ENCODE data around the gene GDI2. TPM values are rescaled to one million over a fixed set of nuclear protein-coding genes. Genes with fewer than 3 reads are reported as not detected.

GDI2 gene
- total and polyA plus RNA-seq, 2 of the 13 experiments (the other 11 are each of a cell fraction or from before 2014, with no cell fraction given): 153 to 477 TPM

- TF ChIP-seq ZNF276 (CRISPR knock-in tag; IDR thresholded peaks at IDR 0.05; ENCODE audit: low read depth) (no peak), MLLT10 (CRISPR knock-in tag; IDR thresholded peaks at IDR 0.05) (0 out of 2 replicates have a peak, but pooled peaks have one; percentile 53), FLYWCH1 (CRISPR knock-in tag; IDR thresholded peaks at IDR 0.05) (no peak), ZFP90 (CRISPR knock-in tag; IDR thresholded peaks at IDR 0.05; ENCODE audit: borderline replicate concordance) (no peak), ZBTB38 (CRISPR knock-in tag; IDR thresholded peaks at IDR 0.05) (peak; percentile 42; the same call in 1 of the 2 replicates), ZNF414 (CRISPR knock-in tag; IDR thresholded peaks at IDR 0.05) (0 out of 2 replicates have a peak, but pooled peaks have one; percentile 14), NFYB (CRISPR knock-in tag; IDR thresholded peaks at IDR 0.05) (no peak), ZNF503 (CRISPR knock-in tag; IDR thresholded peaks at IDR 0.05) (0 out of 2 replicates have a peak, but pooled peaks have one; percentile 41), MLX (CRISPR knock-in tag; IDR thresholded peaks at IDR 0.05) (no peak), ELF1 (CRISPR knock-in tag; IDR thresholded peaks at IDR 0.05) (no peak), IKZF5 (CRISPR knock-in tag; IDR thresholded peaks at IDR 0.05) (no peak), SIN3A (IDR thresholded peaks at IDR 0.05; ENCODE audit: borderline replicate concordance, low read depth, low read length) (no peak), POLR2A (IDR thresholded peaks at IDR 0.05; ENCODE audit: insufficient read depth in 1 of 2, low read depth in 2 of 2, low read length in 2 of 2) (peak in 1 of 2 experiments; percentile 60; a peak in 2 of 4 replicates), ADNP (CRISPR knock-in tag; IDR thresholded peaks at IDR 0.05) (no peak), RBM39 (IDR thresholded peaks at IDR 0.05; ENCODE audit: low read depth, low read length, poor library complexity, severe bottlenecking) (no peak), HDAC1 (CRISPR knock-in tag; IDR thresholded peaks at IDR 0.05) (peak; percentile 6; the same call in 1 of the 2 replicates), THAP9 (CRISPR knock-in tag; IDR thresholded peaks at IDR 0.05; ENCODE audit: borderline replicate concordance) (no peak), NONO (IDR thresholded peaks at IDR 0.05) (no peak), NONO (CRISPR knock-in tag; conservative IDR thresholded peaks at IDR 0.05) (peak; percentile 14; the same call in 1 of the 2 replicates), ZFP62 (CRISPR knock-in tag; IDR thresholded peaks at IDR 0.05) (no peak), ATAD3A (CRISPR knock-in tag; IDR thresholded peaks at IDR 0.05) (no peak)
Observed at GRCh38 chr10:5812283-5813090, 747 bp downstream of the GDI2 start (continued).
